Measurements from ENCODE around the gene RNF208. TPM values are rescaled to one million over a fixed set of nuclear protein-coding genes. Genes with fewer than 3 reads are reported as not detected.
A peak's percentile ranks its signal among the peaks of the same experiment; 100 is the strongest.

Gene RNF208
- total and polyA plus RNA-seq, 9 of the 15 experiments (the other 6 are each of a cell fraction or from before 2014, with no cell fraction given), result 0.15 to 6.9 (median 0.50) TPM; not detected in 2

- TF ChIP-seq DMBX1 (CRISPR knock-in tag; IDR thresholded peaks at IDR 0.05; ENCODE audit: borderline replicate concordance) (no peak), POLR2G (IDR thresholded peaks at IDR 0.05; ENCODE audit: low read depth, low read length) (peak; percentile 88), LCOR (CRISPR knock-in tag; IDR thresholded peaks at IDR 0.05) (0 out of 2 replicates have a peak, but pooled peaks have one; percentile 36), KDM5B (IDR thresholded peaks at IDR 0.05; ENCODE audit: insufficient replicate concordance, low read depth, low read length) (peak; percentile 79), FOXP4 (CRISPR knock-in tag; IDR thresholded peaks at IDR 0.05; ENCODE audit: borderline replicate concordance) (0 out of 2 replicates have a peak, but pooled peaks have one; percentile 33), ZBTB33 (CRISPR knock-in tag; IDR thresholded peaks at IDR 0.05) (peak; percentile 89)
Measured at GRCh38 chr9:137244486-137245449, 22.7 kb upstream of the RNF208 start (continued).

Measured in K562 (cell line).